H1 (cell line): ENCODE measurements around the gene PKP3. TPM values are rescaled to one million over a fixed set of nuclear protein-coding genes. Genes with fewer than 3 reads are reported as not detected.

Experiments
- TAF1 ChIP-seq: IDR thresholded peaks from 2 replicates; pipeline ENCODE4 v1.6.1; 2011; ENCODE audit warnings: mild to moderate bottlenecking, low read depth, low read length
- polyA plus RNA-seq, 7 experiments: library from polyadenylated mRNA; depleted of rRNA in 3 of 7; stranded (reverse) in 5 of 7; unstranded in 2 of 7; fragments of >200 nt in 5 of 7; fragments of 200-250 nt in 2 of 7; gene quantifications; 1 replicate in 5 of 7; 2 replicates in 1 of 7; 4 replicates in 1 of 7; pipeline versions ENCODE4 v1.2.1 to v1.2.3, GENCODE V29; 2011 to 2013; ENCODE audit warnings: missing spikeins in 2 of 7, mixed read lengths in 2 of 7
- total RNA-seq: library from RNA; stranded (reverse); fragmentation: NEBNext Ultra II Directional; extraction: Animal tissue kit (Norgen Biotek cat#: 25700); gene quantifications from 2 replicates; pipeline ENCODE4 v1.2.1, GENCODE V29; 2021

The PKP3 gene
- total and polyA plus RNA-seq, 2 of the 8 experiments (the other 6 are each of a cell fraction or from before 2014, with no cell fraction given), result 16.7 to 28.7 TPM

DNA sequence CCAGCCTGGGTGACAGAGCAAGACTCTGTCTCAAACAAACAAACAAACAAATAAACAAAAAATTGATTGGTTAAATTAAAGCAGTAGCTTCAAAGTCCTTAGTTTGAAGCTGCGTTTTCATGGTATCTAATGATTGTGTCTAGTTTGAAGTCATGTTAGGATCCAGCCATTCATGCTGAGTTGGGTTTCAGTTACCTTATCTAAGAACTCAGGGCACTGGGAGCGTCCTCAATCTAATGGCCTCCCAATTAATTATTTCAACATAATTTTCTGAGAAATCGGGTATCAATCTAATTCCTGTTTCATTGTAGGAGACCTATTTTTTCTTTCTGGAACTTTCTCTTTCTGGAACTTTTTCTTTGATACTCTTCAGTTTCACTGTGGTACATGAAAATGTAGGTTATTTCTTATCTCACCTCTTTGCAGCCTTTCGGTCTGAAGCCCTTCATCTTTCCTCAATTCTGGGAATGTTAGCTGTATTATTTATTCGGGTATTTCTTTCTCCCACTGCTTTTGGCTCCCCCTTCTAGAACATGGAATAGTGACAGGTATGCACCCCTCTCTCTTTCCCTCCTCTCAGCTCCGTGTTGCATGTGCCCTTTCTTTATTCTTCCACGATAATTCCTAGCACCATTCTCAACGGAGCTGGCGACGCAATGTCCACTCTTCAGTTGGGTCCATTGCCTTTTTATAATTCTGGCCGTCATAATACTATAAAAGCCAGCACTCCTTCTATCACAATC, 49.0 kb upstream of the PKP3 start (continued):
- no peak for TF ChIP-seq TAF1
